Upper lobe of left lung (tissue), 4 donors: ENCODE results near the gene MST1R.

ENCODE experiments used
- CTCF ChIP-seq, 6 experiments: fragments of 450-650 bp in 4 of 6; fragments of 200-600 bp in 2 of 6; sonication (generic) in 2 of 6; IDR thresholded peaks; one replicate each; pipeline ENCODE4 v1.5.1; 2016 to 2019; ENCODE audit warnings: antibody characterized with exemption in 6 of 6
- EP300 ChIP-seq, 4 donors: sonication (generic); formaldehyde crosslinking; IDR thresholded peaks; one replicate each; pipeline ENCODE4 v1.5.1; 2017; ENCODE audit warnings: antibody characterized with exemption in 4 of 4, control low read depth in 2 of 4

- TF ChIP-seq EP300 (IDR thresholded peaks at IDR 0.05) (no peak), CTCF (IDR thresholded peaks at IDR 0.05) (no peak)
These were observed 21.0 kb upstream of the MST1R start for GRCh38 chr3:49924683-49925082.
